Endothelial cell of umbilical vein (primary cell): ENCODE data around the gene COL16A1. TPM values are rescaled to one million over a fixed set of nuclear protein-coding genes. Genes with fewer than 3 reads are reported as not detected.

Experiments used
- BruUV-seq: library from RNA; stranded (reverse); fragments of 400-500 nt; replicated peaks from 2 replicates; lab custom pipeline; 2021; lab: Mats Ljungman, UMichigan
- CTCF ChIA-PET: fragments of 300-600, 350-600 bp; sonication (Branson Sonifier 250); formaldehyde crosslinking; loops from one replicate; lab custom pipeline; 2021; ENCODE audit warnings: antibody characterized with exemption, inconsistent platforms; lab: Charles Lee
- POLR2A ChIA-PET: fragments of 300-600, 350-600 bp; sonication (Branson Sonifier 250); formaldehyde crosslinking; loops from one replicate; lab custom pipeline; 2021; ENCODE audit warnings: antibody characterized with exemption, inconsistent platforms; lab: Charles Lee
- DNase-seq: peaks from one replicate; pipeline ENCODE4 v3.0.0-alpha.2; 2011; ENCODE audit warnings: low read depth, low spot score
- FAIRE-seq: peaks from 2 replicates; lab custom pipeline; 2011; peaks lifted over from hg19 to GRCh38; lab: Jason Lieb, UNC
- H2AFZ ChIP-seq: 2 replicates; pipeline ENCODE4 v1.6.0; 2012; ENCODE audit warnings: low read depth, low read length, control low read depth, inconsistent platforms
- H3K27ac ChIP-seq: 2 replicates; pipeline ENCODE4 v1.5.1; 2011; ENCODE audit warnings: low read depth, mild to moderate bottlenecking, control low read depth, low read length, moderate library complexity; ENCODE audit not compliant: insufficient read depth
- H3K27me3 ChIP-seq, 2 experiments: 2 replicates each; pipeline versions ENCODE4 v1.6.0 to v1.6.1; 2011; ENCODE audit warnings: low read length in 2 of 2, mixed read lengths in 1 of 2; ENCODE audit not compliant: control insufficient read depth in 2 of 2, insufficient read depth in 2 of 2
- H3K36me3 ChIP-seq, 2 experiments: 2 replicates in 1 of 2; 3 replicates in 1 of 2; pipeline ENCODE4 v1.5.1; 2011; ENCODE audit warnings: low read length in 2 of 2, mild to moderate bottlenecking in 1 of 2, moderate library complexity in 1 of 2; ENCODE audit not compliant: control insufficient read depth in 2 of 2, insufficient read depth in 2 of 2; ENCODE audit errors: extremely low read depth in 1 of 2
- H3K4me1 ChIP-seq: 3 replicates; pipeline ENCODE4 v1.5.1; 2011; ENCODE audit warnings: mild to moderate bottlenecking, low read length; ENCODE audit not compliant: control insufficient read depth, insufficient read depth; ENCODE audit errors: extremely low read depth
- H3K4me2 ChIP-seq: 2 replicates; pipeline ENCODE4 v1.6.1; 2011; ENCODE audit warnings: low read length, control low read depth, mixed read lengths; ENCODE audit not compliant: insufficient read depth
- H3K4me3 ChIP-seq, 3 experiments: fragments of 200-600 bp in 1 of 3; sonication (generic), shearing (Covaris generic) in 1 of 3; replicated peaks in 1 of 3; 2 replicates each; pipeline ENCODE4 v1.5.1; 2011 to 2016; ENCODE audit warnings: control low read depth in 3 of 3, low read length in 3 of 3, mild to moderate bottlenecking in 2 of 3, inconsistent platforms in 1 of 3, low read depth in 1 of 3, moderate library complexity in 1 of 3; ENCODE audit not compliant: insufficient read depth in 1 of 3
- H3K79me2 ChIP-seq: 2 replicates; pipeline ENCODE4 v1.6.0; 2012; ENCODE audit warnings: low read length, inconsistent platforms; ENCODE audit not compliant: control insufficient read depth, insufficient read depth
- H3K9ac ChIP-seq: replicated peaks from 2 replicates; pipeline ENCODE3; 2011; ENCODE audit warnings: low read length, control low read depth; ENCODE audit not compliant: insufficient read depth; ENCODE audit errors: extremely low read depth
- H3K9me1 ChIP-seq: replicated peaks from 3 replicates; pipeline ENCODE4 v1.6.0; 2011; ENCODE audit warnings: mild to moderate bottlenecking, low read length; ENCODE audit not compliant: control insufficient read depth, insufficient read depth; ENCODE audit errors: extremely low read depth
- H3K9me3 ChIP-seq: replicated peaks from 2 replicates; pipeline ENCODE4 v1.5.1; 2012; ENCODE audit warnings: low read length, inconsistent platforms; ENCODE audit not compliant: control insufficient read depth, insufficient read depth
- H4K20me1 ChIP-seq: replicated peaks from 2 replicates; pipeline ENCODE3; 2011; ENCODE audit warnings: mild to moderate bottlenecking, low read length; ENCODE audit not compliant: control insufficient read depth, insufficient read depth; ENCODE audit errors: extremely low read depth
- CTCF ChIP-seq, 2 donors: IDR thresholded peaks; 1 replicate in 1 of 2; 2 replicates in 1 of 2; pipeline ENCODE4 v1.5.1; 2011; ENCODE audit warnings: low read length in 2 of 2, mild to moderate bottlenecking in 2 of 2, moderate library complexity in 2 of 2, control low read depth in 1 of 2, inconsistent platforms in 1 of 2, low read depth in 1 of 2; ENCODE audit not compliant: insufficient read depth in 1 of 2; ENCODE audit errors: extremely low read depth in 1 of 2
- EZH2 ChIP-seq: IDR thresholded peaks from 2 replicates; pipeline ENCODE4 v1.6.1; 2012; ENCODE audit warnings: borderline replicate concordance, low read depth, mild to moderate bottlenecking, moderate library complexity, low read length, inconsistent platforms; ENCODE audit not compliant: severe bottlenecking
- FOS ChIP-seq: IDR thresholded peaks from 2 replicates; pipeline ENCODE4 v1.6.1; 2011; ENCODE audit warnings: mild to moderate bottlenecking, low read length, moderate library complexity, borderline replicate concordance; ENCODE audit not compliant: insufficient read depth
- GATA2 ChIP-seq: IDR thresholded peaks from 2 replicates; pipeline ENCODE4 v1.7.0; 2011; ENCODE audit warnings: low read depth, mild to moderate bottlenecking, moderate library complexity, mixed read lengths, low read length; ENCODE audit not compliant: insufficient read length, insufficient read depth
- JUN ChIP-seq: IDR thresholded peaks from 2 replicates; pipeline ENCODE4 v1.6.1; 2011; ENCODE audit warnings: borderline replicate concordance, low read depth; ENCODE audit not compliant: insufficient read length, insufficient read depth
- MYC ChIP-seq: IDR thresholded peaks from one replicate; pipeline ENCODE4 v1.6.1; 2011; ENCODE audit warnings: mild to moderate bottlenecking, low read depth, low read length
- POLR2A ChIP-seq: IDR thresholded peaks from 2 replicates; pipeline ENCODE4 v1.6.1; 2012; ENCODE audit warnings: low read depth, mild to moderate bottlenecking, control low read depth, low read length
- POLR2AphosphoS5 ChIP-seq: IDR thresholded peaks from 2 replicates; pipeline ENCODE4 v1.6.1; 2012; ENCODE audit warnings: low read depth, mild to moderate bottlenecking, control low read depth, low read length, moderate library complexity; ENCODE audit not compliant: insufficient read depth
- dilution Hi-C: fragments of 300-500 bp; cut with MboI; formaldehyde crosslinking; loops from one replicate; pipeline ENCODE4 v1.15.0; 2019; ENCODE audit warnings: low sequenced_read_pairs; ENCODE audit not compliant: extremely low pct_ligation_motif_present
- intact Hi-C: fragments of 100-400 bp; cut with micrococcal nuclease; formaldehyde crosslinking; loops from one replicate; pipeline ENCODE4 v1.10.0; 2022
- polyA plus RNA-seq, 4 experiments: library from polyadenylated mRNA; depleted of rRNA in 3 of 4; stranded (reverse) in 3 of 4; unstranded in 1 of 4; fragments of >200 nt; gene quantifications; 2 replicates each; pipeline versions ENCODE4 v1.2.1 to v1.2.3, GENCODE V29; 2011 to 2012; ENCODE audit warnings: missing spikeins in 1 of 4
- total RNA-seq: library from RNA; stranded (reverse); gene quantifications from 2 replicates; pipeline ENCODE4 v1.2.3, GENCODE V29; 2021
- TF ChIP-seq, protein P1 (sequence below): IDR thresholded peaks from 2 replicates; pipeline ENCODE4 v1.6.1; 2011; ENCODE audit not compliant: insufficient read depth, insufficient read length

COL16A1 gene
- total and polyA plus RNA-seq, 2 donors (not counting 3 experiments of a cell fraction or from before 2014, with no cell fraction given): 0.68 to 1.2 TPM

DNA sequence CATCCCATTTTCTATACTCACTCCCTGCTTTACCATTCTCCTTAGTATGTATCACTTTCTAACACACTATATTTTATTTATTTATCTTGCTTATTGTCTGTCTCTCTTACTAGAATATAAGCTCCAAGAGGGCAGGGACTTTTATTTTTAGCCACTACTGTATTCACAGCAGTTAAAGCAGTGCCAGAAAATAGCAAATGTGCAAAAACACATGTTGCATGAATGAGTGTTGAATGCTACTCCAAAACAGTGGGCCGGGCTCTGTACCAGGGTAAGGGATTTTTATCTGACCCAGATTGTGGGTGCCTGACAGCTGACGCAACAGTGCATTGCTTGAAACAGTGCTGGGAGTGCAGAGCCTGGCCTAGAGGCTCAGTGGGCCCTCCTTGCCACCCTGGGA, 24.7 kb downstream of the COL16A1 start:
- Histone ChIP-seq H4K20me1 (no peaks in the 10 kb centered on the region), H3K4me2 (no peak overlapping the region), H3K9me1 (no peaks in the 10 kb centered on the region), H3K27me3 (no peaks in the 10 kb centered on the region), H3K9me3 (no peaks in the 10 kb centered on the region), H3K79me2 (no peaks in the 10 kb centered on the region), H2AFZ (no peak overlapping the region), H3K27ac (no peak overlapping the region), H3K4me3 (no peak overlapping the region), H3K36me3 (no peaks in the 10 kb centered on the region), H3K4me1 (peaks cover 19% of the 10 kb centered on the region), H3K9ac (no peak overlapping the region)
- FAIRE-seq (no peak), DNase-seq (no peak)
- intact Hi-C loops (no loop called here), dilution Hi-C loops (no loop called here)
- ChIA-PET POLR2A (no interaction called here), CTCF (interaction anchor here (0.6 to 1.5 kb wide), 3 partner anchors 15 to 110 kb away, joined by 3 to 5 read pairs (median 5); no protein-coding TSS in a partner anchor)
- no TSS peak for BruUV-seq
- no peak for TF ChIP-seq FOS
- TF ChIP-seq, protein P1, sequence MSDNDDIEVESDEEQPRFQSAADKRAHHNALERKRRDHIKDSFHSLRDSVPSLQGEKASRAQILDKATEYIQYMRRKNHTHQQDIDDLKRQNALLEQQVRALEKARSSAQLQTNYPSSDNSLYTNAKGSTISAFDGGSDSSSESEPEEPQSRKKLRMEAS: no peak
- TF ChIP-seq GATA2: no peak
- no peak for TF ChIP-seq POLR2A
- no peak for TF ChIP-seq POLR2AphosphoS5
- TF ChIP-seq JUN: no peak
- no peak for TF ChIP-seq CTCF (IDR thresholded peaks at IDR 0.05; ENCODE audit: extremely low read depth in 1 of 2, insufficient read depth in 1 of 2, low read depth in 1 of 2, low read length in 2 of 2)
- TF ChIP-seq MYC: no peak
- no peak for TF ChIP-seq EZH2
